T-helper 1 cell treated with Interleukin-12 subunit alpha and Interleukin-12 subunit beta and Interleukin-4 antibody, amounts not matched to agents 30 μg/mL and 1 μg/mL, for 36 hours (primary cell): ENCODE measurements around the gene SARM1.
A peak's percentile ranks its signal among the peaks of the same experiment; 100 is the strongest.

Experiments used
- H3K27ac Mint-ChIP-seq: one replicate; pipeline ENCODE4 v1.8.0; 2021; ENCODE audit warnings: mild to moderate bottlenecking, mixed read lengths
- H3K27me3 Mint-ChIP-seq: one replicate; pipeline ENCODE4 v1.8.0; 2021; ENCODE audit warnings: low read depth, mixed read lengths
- H3K36me3 Mint-ChIP-seq: one replicate; pipeline ENCODE4 v1.8.0; 2021; ENCODE audit warnings: low read depth, mixed read lengths
- H3K4me1 Mint-ChIP-seq: one replicate; pipeline ENCODE4 v1.8.0; 2021; ENCODE audit warnings: low read depth, mixed read lengths
- H3K4me3 Mint-ChIP-seq: one replicate; pipeline ENCODE4 v1.8.0; 2021; ENCODE audit warnings: mild to moderate bottlenecking, moderate library complexity, mixed read lengths
- H3K9me3 Mint-ChIP-seq: one replicate; pipeline ENCODE4 v1.8.0; 2021; ENCODE audit warnings: mixed read lengths

The SARM1 gene

DNA sequence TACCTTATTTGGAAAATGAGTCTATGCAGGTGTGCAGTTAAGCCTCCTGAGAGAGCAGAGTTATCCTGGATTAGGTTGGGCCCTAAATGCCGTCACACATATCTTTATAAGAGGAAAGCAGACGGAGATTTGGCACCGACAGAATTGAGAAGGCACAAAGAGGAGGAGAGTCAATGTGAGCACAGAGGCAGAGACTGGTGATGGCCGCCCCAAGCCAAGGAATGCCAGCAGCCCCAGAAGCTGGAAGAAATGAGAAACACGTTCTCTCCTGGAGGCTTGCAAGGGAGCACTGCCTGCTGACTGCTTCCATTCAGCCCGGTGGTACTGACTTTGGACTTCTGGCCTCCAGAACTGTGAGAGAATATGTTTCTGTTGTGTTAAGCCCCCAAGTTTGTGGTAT is 31.4 kb downstream of the SARM1 start:
- Mint-ChIP-seq H3K4me1 (peaks cover 8% of the 10 kb centered on the region), H3K36me3 (peaks cover 4% of the 10 kb centered on the region), H3K9me3 (no peaks in the 10 kb centered on the region), H3K27me3 (peaks cover 13% of the 10 kb centered on the region), H3K27ac (no peak overlapping the region), H3K4me3 (no peak overlapping the region)

DNA sequence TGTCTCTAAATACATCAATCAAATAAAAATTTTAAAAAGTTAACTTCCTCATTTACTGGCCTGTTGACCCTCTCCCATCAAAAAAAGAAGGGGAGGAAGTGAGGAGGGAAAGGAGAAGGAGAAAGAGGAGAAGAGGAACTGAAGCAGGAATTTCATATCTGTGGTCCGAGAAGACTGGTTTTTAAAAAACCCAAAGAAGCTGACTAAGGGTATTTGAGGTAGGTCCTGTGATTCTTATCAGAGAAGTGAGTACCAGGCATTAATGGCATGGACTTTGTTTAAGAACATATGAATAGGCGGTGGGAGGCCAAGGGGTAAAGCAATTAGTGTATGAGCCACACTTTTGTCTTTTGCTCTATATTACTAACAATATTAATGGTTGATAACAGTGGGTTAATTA is 32.5 kb downstream of the SARM1 start:
- Mint-ChIP-seq H3K27me3 (peaks cover 13% of the 10 kb centered on the region), H3K4me3 (no peak overlapping the region), H3K27ac (no peak overlapping the region), H3K36me3 (no peaks in the 10 kb centered on the region), H3K4me1 (peaks cover 8% of the 10 kb centered on the region), H3K9me3 (no peaks in the 10 kb centered on the region)

DNA sequence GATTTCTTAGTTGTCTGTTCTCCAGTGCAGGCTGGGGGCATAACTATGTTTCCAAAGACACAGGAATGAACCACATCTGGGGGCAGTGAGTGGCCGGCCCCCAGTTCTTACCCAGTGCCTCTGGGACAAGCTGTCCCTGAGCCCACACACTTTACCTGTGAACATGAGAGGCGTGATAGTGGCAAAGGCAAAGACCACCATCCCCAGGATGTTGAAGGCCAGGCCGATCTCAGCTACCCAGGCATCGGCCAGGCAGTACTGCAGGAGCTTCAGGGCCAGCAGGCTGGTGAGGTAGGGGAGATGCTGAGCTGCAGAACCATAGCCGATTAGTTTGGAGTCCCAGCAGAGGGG is 32.9 kb downstream of the SARM1 start:
- Mint-ChIP-seq H3K27ac (no peak overlapping the region), H3K36me3 (no peaks in the 10 kb centered on the region), H3K9me3 (no peaks in the 10 kb centered on the region), H3K4me3 (peak overlapping the region; percentile 21), H3K27me3 (peaks cover 14% of the 10 kb centered on the region), H3K4me1 (peaks cover 8% of the 10 kb centered on the region)

DNA sequence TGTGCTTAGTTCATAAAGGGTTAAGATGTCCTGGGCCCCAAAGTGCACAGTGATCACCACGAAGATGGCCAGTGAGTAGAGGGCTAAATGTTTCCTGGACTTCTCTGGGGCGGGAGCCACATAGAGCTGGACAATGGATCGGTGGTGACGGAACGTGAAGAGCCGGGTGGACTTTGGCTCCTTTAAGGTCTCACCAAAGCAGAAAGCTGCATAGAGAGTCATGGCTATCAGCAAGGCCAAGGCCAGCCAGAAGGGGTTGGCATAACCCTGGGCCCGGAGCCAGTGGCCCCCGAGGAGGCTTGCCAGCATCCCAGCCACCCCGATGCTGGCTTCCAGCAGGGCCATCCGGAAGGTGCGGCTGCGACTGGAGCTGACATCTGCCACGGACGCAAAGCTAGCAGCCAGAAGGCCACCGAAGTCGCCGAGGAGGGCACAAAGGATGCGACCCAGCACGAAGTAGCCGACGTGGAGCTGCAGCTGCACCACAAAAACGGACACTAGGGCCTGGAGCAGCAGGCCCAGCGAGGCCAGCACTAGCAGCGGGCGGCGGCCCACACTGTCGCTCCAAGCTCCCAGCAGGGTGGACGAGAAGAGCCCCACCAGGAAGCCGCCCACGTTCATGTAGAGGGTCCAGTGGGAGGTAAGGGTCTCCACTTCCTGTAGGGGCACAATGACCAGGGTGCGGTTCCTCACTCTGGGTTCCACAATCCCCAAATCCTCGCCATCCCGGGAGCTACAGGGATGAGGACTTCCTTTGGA is 33.5 kb downstream of the SARM1 start:
- H3K4me3 Mint-ChIP-seq: peak overlapping the region; percentile 67
- peaks cover 8% of the 10 kb centered on the region for H3K4me1 Mint-ChIP-seq
- H3K9me3 Mint-ChIP-seq: no peaks in the 10 kb centered on the region
- H3K27ac Mint-ChIP-seq: no peak overlapping the region
- no peaks in the 10 kb centered on the region for H3K36me3 Mint-ChIP-seq
- peaks cover 19% of the 10 kb centered on the region for H3K27me3 Mint-ChIP-seq

DNA sequence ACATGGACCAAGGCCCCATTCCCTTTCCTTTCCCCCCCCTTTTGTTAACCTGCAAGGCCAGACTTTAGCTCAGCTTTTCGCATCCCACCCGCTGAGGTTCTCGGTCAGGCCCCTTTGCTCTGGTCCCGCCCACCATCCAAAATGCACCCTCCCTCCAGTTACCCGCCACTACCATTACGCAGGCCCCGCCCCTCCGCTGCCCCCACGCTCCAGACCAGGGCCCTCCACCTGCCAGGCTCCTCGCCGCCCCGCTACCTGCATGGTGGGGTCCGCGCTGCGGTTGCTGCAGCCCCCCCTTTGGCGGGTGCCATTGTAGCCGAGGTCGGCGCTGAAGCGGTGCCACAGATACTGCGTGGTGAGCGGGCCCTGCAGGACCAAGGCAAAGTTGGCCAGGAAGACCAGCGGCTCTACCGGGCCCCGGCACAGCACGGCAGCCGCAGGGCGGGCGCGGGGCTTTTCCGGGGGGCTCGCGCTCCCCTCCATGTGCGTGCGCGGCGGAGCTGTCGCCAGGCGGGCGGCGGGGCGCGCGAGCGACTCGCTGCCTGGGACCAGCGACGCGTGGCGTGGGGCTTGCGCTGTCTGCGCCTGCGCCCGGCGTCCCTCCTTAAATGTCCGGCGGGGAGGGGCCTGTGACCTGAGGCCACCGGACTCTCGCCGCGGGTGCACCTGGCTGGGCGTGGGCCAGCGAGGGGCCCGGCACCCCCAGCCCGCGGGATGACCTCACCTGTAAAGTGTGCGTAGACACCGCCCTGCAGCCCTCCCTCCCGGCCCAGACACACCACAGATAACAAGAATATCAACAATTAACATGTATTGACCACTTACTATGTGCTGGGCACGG is 34.4 kb downstream of the SARM1 start, which contains the start of gene SLC46A1:
TSS of gene SLC46A1 (minus strand) at position 581 of the 841 bp plus-strand sequence. CDS start at position 483, 98 bp downstream.
- peak within 1 kb of the TSS; percentile 68 for H3K4me3 Mint-ChIP-seq
- H3K27me3 Mint-ChIP-seq: peaks cover 26% of the 10 kb centered on the region
- peak within 1 kb of the TSS; percentile 15 for H3K27ac Mint-ChIP-seq
- H3K4me1 Mint-ChIP-seq: peaks cover 8% of the 10 kb centered on the region
- H3K36me3 Mint-ChIP-seq: no peaks in the 10 kb centered on the region
- no peaks in the 10 kb centered on the region for H3K9me3 Mint-ChIP-seq

DNA sequence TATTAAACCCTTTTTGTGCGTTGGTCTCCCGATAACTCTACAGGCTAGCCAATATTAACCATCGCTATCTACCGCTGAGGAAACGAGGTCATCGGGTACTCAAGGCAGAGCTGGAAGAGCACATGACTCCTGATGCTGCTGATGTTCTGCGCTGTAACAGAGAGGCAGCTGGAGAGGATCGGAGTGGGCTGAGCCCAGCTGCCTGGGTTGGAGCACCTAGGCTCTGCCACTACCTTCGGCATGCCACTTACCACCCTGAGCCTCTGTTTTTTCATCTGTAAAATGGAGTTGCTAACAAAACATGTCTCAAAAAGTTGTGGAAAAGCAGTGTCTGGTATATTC is 35.0 kb downstream of the SARM1 start:
- H3K36me3 Mint-ChIP-seq: no peaks in the 10 kb centered on the region
- no peaks in the 10 kb centered on the region for H3K9me3 Mint-ChIP-seq
- H3K4me3 Mint-ChIP-seq: peak overlapping the region; percentile 68
- H3K4me1 Mint-ChIP-seq: peaks cover 8% of the 10 kb centered on the region
- H3K27ac Mint-ChIP-seq: peak overlapping the region; percentile 15
- H3K27me3 Mint-ChIP-seq: peaks cover 31% of the 10 kb centered on the region

DNA sequence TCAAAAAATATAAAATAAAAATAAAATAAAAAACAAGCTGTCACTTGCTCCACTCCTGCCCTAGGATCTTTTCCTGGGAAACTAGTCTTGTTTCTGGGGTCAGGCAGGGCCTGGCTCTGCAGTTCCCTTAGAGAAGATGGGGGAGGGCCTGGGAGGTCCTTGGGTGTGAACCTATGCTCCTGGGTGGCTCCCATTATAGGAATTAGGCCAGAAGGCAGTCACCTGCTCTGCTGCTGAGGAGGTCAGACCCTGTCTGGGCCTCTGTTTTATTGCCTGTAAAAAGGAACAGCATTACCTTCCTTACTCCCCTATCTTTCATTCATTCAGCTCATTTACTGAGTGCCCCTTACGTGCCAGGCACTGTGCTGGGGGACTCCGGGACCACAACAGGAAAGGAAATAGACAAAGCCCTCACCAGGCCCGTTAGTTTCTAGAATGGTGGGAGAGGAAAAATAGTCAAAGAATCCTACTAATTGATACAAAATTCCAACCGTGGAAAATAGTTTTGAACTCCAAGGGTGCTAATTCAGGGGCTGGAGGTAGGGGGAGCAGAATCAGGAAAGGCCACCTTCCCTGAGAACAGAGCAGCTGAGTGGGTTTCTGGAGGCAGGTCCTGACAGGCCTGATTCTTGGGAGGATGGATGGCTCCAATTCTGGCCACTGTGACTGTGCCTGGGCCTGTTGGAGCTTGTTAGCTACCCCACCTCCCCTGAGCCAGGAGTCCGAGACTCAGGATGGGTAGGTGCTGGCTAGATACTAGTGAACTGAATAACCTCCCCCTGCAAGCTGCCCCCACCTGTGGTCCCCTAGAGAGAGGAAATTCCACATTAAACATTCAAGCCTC is 35.9 kb downstream of the SARM1 start:
- no peaks in the 10 kb centered on the region for H3K9me3 Mint-ChIP-seq
- H3K4me1 Mint-ChIP-seq: peaks cover 6% of the 10 kb centered on the region
- no peak overlapping the region for H3K27ac Mint-ChIP-seq
- H3K36me3 Mint-ChIP-seq: no peaks in the 10 kb centered on the region
- H3K27me3 Mint-ChIP-seq: peaks cover 36% of the 10 kb centered on the region
- H3K4me3 Mint-ChIP-seq: no peak overlapping the region

DNA sequence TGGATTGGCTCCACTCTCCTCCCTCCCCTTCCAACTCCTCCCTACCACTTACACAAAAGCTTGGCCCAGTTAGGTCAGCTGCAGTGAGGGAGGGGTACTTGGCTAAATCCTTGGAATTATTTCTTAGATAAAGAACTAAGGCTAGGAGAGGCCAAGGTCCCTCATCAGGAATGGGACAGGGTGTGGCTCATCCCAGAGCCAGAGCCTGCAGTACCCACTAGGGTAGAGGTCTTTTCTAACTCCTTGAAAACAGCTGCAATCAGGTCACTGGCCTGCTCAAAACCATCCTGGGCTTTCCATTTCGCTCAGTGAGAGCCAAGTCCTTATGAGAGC is 36.4 kb downstream of the SARM1 start:
- H3K27me3 Mint-ChIP-seq: peaks cover 36% of the 10 kb centered on the region
- no peak overlapping the region for H3K27ac Mint-ChIP-seq
- H3K9me3 Mint-ChIP-seq: no peaks in the 10 kb centered on the region
- H3K4me3 Mint-ChIP-seq: no peak overlapping the region
- no peaks in the 10 kb centered on the region for H3K36me3 Mint-ChIP-seq
- H3K4me1 Mint-ChIP-seq: peaks cover 6% of the 10 kb centered on the region

DNA sequence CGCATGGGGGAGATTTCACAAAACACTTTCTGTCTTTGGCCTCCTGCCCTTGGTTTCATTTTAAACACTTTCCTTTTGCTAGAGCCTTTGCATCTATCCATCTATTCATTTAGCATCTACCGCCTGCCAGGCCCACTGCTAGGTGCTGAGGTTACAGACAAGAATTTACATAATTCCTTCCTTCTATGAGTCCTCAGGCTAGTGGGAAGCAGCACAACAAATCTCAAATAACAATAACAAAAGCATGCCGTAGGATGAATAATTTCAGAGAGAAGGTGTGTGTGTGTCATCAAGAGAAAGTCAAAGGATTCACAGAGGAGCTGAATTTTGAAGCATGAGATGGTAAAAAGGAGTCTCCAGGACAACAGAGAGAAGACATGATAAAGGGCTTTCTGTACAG is 40.6 kb downstream of the SARM1 start:
- Mint-ChIP-seq H3K36me3 (no peaks in the 10 kb centered on the region), H3K27ac (no peak overlapping the region), H3K4me1 (no peaks in the 10 kb centered on the region), H3K9me3 (no peaks in the 10 kb centered on the region), H3K4me3 (no peak overlapping the region), H3K27me3 (peaks cover 47% of the 10 kb centered on the region)

DNA sequence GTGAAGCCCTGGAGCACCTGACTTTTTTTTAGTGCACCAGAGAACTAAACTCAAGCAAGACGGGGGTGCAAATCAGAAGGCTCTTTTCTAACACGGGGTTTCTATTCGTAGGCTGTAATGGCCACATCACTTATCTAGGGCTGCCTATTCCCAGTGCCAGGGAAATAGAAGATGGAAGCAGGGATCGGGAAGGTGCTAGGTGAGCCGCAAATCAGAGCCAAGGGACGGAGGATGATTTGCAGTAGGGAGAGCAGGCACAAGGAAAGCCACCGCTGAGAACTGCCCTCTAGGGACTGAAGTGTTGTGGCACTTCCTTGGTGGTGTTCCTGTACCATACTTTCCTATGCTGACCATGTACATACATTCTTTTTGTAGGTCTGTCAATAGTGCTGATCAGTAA is 42.3 kb downstream of the SARM1 start:
- Mint-ChIP-seq H3K27ac (no peak overlapping the region), H3K4me3 (no peak overlapping the region), H3K36me3 (no peaks in the 10 kb centered on the region), H3K27me3 (peaks cover 47% of the 10 kb centered on the region), H3K9me3 (no peaks in the 10 kb centered on the region), H3K4me1 (no peaks in the 10 kb centered on the region)

DNA sequence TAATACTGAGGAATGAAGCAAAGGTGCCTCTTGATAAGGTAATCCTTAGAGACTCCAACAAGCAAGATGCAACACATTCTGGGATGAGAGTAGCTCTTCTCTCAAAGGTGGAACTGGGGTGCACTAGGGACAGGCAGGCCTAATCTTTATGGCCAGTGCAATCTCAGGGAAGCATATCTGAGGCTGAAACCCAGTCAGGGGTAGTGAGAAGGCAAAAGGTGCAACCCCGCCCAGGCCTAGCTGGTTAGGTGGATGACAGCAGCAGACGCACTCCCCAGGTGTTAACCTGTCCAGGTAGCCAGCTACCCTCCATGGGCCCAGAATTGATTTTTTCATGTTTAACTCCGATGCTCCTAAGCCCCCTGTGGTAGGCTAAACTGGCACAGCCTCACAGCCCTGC is 44.4 kb downstream of the SARM1 start:
- H3K36me3 Mint-ChIP-seq: no peaks in the 10 kb centered on the region
- H3K9me3 Mint-ChIP-seq: no peaks in the 10 kb centered on the region
- H3K4me1 Mint-ChIP-seq: no peaks in the 10 kb centered on the region
- H3K27ac Mint-ChIP-seq: no peak overlapping the region
- no peak overlapping the region for H3K4me3 Mint-ChIP-seq
- H3K27me3 Mint-ChIP-seq: peaks cover 34% of the 10 kb centered on the region

DNA sequence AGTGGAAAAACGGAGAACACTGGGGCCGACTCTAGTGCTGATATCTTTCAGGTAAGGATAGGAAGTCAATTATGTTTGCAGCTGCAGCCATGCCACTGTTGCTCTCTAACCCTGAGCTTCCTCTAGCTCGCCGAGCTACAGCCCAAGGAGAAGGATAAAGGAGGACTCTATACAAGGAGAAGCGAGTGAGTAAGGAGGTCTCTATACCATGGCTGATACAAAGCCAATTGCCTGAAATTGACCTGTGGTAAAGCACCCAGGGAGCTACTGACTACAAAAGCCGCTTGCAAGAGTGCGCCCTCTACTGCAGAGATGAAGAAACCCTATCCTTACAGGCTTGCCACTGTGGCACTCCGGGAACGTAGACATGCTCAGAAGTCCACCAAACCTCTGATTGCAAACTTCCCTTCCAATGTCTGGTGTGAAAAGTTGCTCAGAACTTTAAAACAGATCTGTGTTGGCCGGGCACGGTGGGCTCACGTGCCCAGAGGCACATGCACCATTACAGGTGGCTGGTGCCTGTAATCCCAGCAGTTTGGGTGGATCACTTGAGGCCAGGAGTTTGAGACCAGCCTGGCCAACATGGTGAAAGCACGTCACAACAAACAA is 45.3 kb downstream of the SARM1 start:
- no peaks in the 10 kb centered on the region for H3K9me3 Mint-ChIP-seq
- no peaks in the 10 kb centered on the region for H3K36me3 Mint-ChIP-seq
- peaks cover 26% of the 10 kb centered on the region for H3K27me3 Mint-ChIP-seq
- H3K4me1 Mint-ChIP-seq: no peaks in the 10 kb centered on the region
- H3K4me3 Mint-ChIP-seq: no peak overlapping the region
- H3K27ac Mint-ChIP-seq: no peak overlapping the region

DNA sequence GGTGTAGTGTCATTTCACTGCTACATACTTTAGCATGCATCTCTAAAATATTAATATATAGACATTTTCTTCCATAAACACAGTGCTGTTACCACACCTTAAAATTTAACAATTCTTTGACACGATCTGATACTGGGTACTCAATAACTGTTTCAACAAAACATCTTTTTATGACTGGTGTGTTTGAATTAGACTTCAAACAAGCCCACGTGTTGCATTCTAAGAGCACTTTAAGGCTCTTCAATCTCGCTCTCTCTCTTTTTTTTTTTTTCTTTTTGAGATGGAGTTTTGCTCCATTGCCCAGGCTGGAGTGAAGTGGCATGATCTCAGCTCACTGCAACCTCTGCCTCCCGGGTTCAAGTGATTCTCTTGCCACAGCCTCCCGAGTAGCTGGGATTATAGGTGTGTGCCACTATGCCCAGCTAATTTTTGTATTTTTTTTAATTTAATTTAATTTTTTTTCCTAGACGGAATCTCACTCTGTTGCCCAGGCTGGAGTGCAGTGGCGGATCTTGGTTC is 50.4 kb downstream of the SARM1 start:
- no peak overlapping the region for H3K27ac Mint-ChIP-seq
- H3K4me1 Mint-ChIP-seq: no peaks in the 10 kb centered on the region
- H3K9me3 Mint-ChIP-seq: no peaks in the 10 kb centered on the region
- no peaks in the 10 kb centered on the region for H3K36me3 Mint-ChIP-seq
- H3K4me3 Mint-ChIP-seq: no peak overlapping the region
- H3K27me3 Mint-ChIP-seq: peaks cover 17% of the 10 kb centered on the region

DNA sequence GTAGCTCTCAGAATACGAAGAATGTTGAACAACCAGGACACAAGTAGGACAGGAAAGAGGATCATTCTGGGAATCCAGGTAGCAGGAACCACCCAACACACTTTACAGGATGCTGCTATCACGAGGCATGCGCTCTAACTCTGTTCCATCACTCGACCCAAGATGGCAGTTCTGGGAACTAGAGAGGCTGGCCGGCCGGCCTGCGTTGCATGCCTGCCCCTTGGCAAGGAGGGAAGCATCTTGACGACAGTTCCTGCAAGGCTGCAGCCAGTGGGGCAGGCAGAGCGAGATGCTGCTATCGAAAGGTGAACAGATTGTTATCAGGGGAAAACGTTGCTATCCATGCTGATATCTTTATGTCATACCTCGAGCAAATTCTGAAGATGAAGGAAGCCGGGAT is 53.7 kb downstream of the SARM1 start:
- H3K36me3 Mint-ChIP-seq: no peaks in the 10 kb centered on the region
- peaks cover 10% of the 10 kb centered on the region for H3K27me3 Mint-ChIP-seq
- no peaks in the 10 kb centered on the region for H3K9me3 Mint-ChIP-seq
- no peak overlapping the region for H3K4me3 Mint-ChIP-seq
- no peak overlapping the region for H3K27ac Mint-ChIP-seq
- H3K4me1 Mint-ChIP-seq: no peaks in the 10 kb centered on the region
